Kidney epithelial cell (primary cell): Measurements from ENCODE around the gene AOPEP. TPM values are rescaled to one million over a fixed set of nuclear protein-coding genes. Genes with fewer than 3 reads are reported as not detected.

Source experiments
- DNase-seq: peaks from one replicate; pipeline ENCODE4 v3.0.0-alpha.2; 2010; ENCODE audit warnings: low read depth
- H3K27me3 ChIP-seq: 2 replicates; pipeline ENCODE4 v1.6.0; 2011; ENCODE audit warnings: low read length; ENCODE audit not compliant: control insufficient read depth, insufficient read depth
- H3K36me3 ChIP-seq: 2 replicates; pipeline ENCODE4 v1.5.1; 2011; ENCODE audit warnings: low read length; ENCODE audit not compliant: control insufficient read depth, insufficient read depth
- H3K4me3 ChIP-seq: 2 replicates; pipeline ENCODE4 v1.5.1; 2011; ENCODE audit warnings: low read depth, mild to moderate bottlenecking, control low read depth, low read length
- CTCF ChIP-seq: IDR thresholded peaks from 2 replicates; pipeline ENCODE4 v1.5.1; 2011; ENCODE audit warnings: mild to moderate bottlenecking, moderate library complexity, low read length, control low read depth, inconsistent platforms; ENCODE audit not compliant: insufficient read depth, poor library complexity, severe bottlenecking
- total RNA-seq: library from RNA; depleted of rRNA; stranded (reverse); fragments of >200 nt; gene quantifications from 2 replicates; pipeline ENCODE4 v1.2.3, GENCODE V29; 2015

The AOPEP gene
- total RNA-seq, 1 donor from 2014 or later = 17.4 TPM

- Histone ChIP-seq H3K36me3 (no peaks in the 10 kb centered on the region), H3K4me3 (no peak overlapping the region), H3K27me3 (no peaks in the 10 kb centered on the region)
- DNase-seq = no peak
- no peak for TF ChIP-seq CTCF
These were observed 271.2 kb downstream of the AOPEP start for GRCh38 chr9:94997727-94998126.

DNA sequence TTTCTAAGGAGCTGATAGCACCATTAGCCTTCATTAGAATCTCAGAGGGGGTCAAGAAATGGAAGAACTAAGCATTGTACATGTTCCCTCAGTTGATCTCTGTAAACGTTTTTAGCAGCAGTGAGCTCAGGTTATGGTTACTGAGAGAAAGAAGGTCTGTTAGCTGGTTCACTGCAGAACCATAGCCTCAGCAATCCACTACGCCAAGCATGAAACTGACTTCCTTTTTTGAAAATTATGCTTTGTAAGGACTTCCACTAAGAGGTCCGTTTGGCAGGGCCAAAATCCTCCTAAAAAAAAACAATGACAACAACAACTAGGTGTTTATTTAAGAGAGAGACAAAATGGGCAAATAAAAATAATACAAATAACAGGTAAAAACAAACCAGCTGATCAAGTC, 273.3 kb downstream of the AOPEP start:
- Histone ChIP-seq H3K27me3 (no peaks in the 10 kb centered on the region), H3K36me3 (no peaks in the 10 kb centered on the region), H3K4me3 (no peak overlapping the region)
- TF ChIP-seq CTCF = no peak
- DNase-seq = no peak

- H3K27me3 ChIP-seq = no peaks in the 10 kb centered on the region
- no peak for TF ChIP-seq CTCF
- H3K36me3 ChIP-seq = no peaks in the 10 kb centered on the region
- H3K4me3 ChIP-seq = no peak overlapping the region
- no peak for DNase-seq
These were observed 274.3 kb downstream of the AOPEP start for GRCh38 chr9:95000821-95001220.

DNA sequence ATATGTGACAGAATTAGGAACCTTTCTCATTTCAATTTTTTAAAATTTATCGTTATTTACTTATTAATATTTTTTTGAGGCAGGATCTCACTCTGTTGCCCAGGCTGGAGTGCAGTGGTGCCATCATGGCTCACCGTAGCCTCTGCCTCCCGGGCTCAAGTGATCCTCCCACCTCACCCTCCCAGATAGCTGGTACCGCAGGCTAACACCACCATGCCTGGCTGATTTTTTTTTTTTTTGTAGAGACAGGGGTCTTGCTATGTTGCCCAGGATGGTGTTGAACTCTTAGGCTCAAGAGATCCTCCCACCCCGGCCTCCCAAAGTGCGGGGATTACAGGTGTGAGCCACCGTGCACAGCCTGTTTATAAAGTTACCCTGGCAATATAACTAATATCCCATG, 275.2 kb downstream of the AOPEP start:
- Histone ChIP-seq H3K36me3 (no peaks in the 10 kb centered on the region), H3K27me3 (no peaks in the 10 kb centered on the region), H3K4me3 (no peak overlapping the region)
- TF ChIP-seq CTCF = no peak
- no peak for DNase-seq

DNA sequence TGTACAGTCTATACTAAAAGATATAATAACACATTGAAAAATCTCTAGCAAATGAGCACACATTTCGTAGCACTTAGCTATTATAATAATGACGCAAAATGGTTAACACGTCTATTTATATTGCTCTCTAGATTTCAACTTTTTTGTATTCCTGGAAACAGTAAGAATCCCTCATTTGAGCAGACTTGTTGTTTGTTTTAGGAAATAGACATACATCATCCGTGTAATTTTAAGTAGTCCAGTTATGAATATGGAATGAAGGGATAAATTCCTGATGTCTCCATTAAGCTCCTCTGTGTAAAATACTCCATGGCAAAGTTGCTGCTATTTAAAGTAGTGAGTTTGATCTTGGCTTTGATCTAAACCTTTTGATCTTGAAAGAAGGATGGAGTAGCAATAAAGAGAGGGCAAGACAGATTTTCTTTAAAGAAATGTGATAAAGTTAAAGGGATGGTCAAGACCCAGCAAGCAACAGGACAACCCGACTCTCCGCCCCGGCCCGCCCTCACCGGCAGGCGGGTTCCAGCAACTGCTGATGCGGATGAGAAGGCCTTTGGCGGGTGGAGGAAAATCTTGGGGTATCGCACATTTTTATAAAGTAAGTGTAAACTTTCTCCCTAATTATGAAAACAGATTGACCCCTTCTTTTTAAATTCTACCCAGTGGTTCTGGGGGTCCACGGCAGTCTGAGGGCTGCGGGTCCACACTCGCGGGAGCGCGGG, 277.4 kb downstream of the AOPEP start:
- no peaks in the 10 kb centered on the region for H3K27me3 ChIP-seq
- H3K36me3 ChIP-seq = peaks cover 1% of the 10 kb centered on the region
- TF ChIP-seq CTCF = peak; percentile 16
- peak overlapping the region; percentile 62 for H3K4me3 ChIP-seq
- no peak for DNase-seq

- Histone ChIP-seq H3K36me3 (peaks cover 1% of the 10 kb centered on the region), H3K4me3 (peak overlapping the region; percentile 62), H3K27me3 (no peaks in the 10 kb centered on the region)
- no peak for TF ChIP-seq CTCF
- no peak for DNase-seq
These were observed 278.1 kb downstream of the AOPEP start for GRCh38 chr9:95004411-95005277.
